H1 (cell line): ENCODE results near the gene LORICRIN. TPM values are rescaled to one million over a fixed set of nuclear protein-coding genes. Genes with fewer than 3 reads are reported as not detected.

ENCODE experiments used
- CTCF ChIA-PET: fragments of 300-600 bp; sonication (Branson Sonifier 250); formaldehyde crosslinking; loops from one replicate; lab custom pipeline; 2021; ENCODE audit not compliant: partially characterized antibody; lab: Charles Lee
- POLR2A ChIA-PET: fragments of 300-600 bp; sonication (Branson Sonifier 250); formaldehyde crosslinking; loops from one replicate; lab custom pipeline; 2021; ENCODE audit warnings: inconsistent platforms; ENCODE audit not compliant: partially characterized antibody; lab: Charles Lee
- DNase-seq, 2 experiments: peaks; one replicate each; pipeline versions ENCODE4 v3.0.0 to v3.0.0-alpha.2; 2010 to 2022; ENCODE audit warnings: low spot score in 2 of 2, low read depth in 1 of 2, mixed read lengths in 1 of 2
- FAIRE-seq: peaks from 2 replicates; lab custom pipeline; 2011; peaks lifted over from hg19 to GRCh38; lab: Jason Lieb, UNC
- H2AFZ ChIP-seq: 2 replicates; pipeline ENCODE4 v1.8.1; 2012; ENCODE audit warnings: low read length, inconsistent platforms
- H2AK5ac ChIP-seq: 2 replicates; pipeline ENCODE4 v1.6.1; 2013; ENCODE audit warnings: low read depth, low read length
- H2BK120ac ChIP-seq: replicated peaks from 2 replicates; pipeline ENCODE3; 2013; ENCODE audit warnings: low read depth, low read length, inconsistent platforms
- H2BK12ac ChIP-seq: 2 replicates; pipeline ENCODE4 v1.6.1; 2013; ENCODE audit warnings: low read depth, low read length
- H2BK15ac ChIP-seq: 2 replicates; pipeline ENCODE4 v1.6.1; 2013; ENCODE audit warnings: low read length
- H2BK20ac ChIP-seq: 2 replicates; pipeline ENCODE4 v1.6.1; 2013; ENCODE audit warnings: low read length
- H2BK5ac ChIP-seq: 2 replicates; pipeline ENCODE4 v1.6.1; 2013; ENCODE audit warnings: low read depth, low read length
- H3K14ac ChIP-seq: 2 replicates; pipeline ENCODE4 v1.6.1; 2013; ENCODE audit warnings: inconsistent platforms; ENCODE audit not compliant: insufficient read length
- H3K18ac ChIP-seq: 2 replicates; pipeline ENCODE4 v1.6.1; 2013; ENCODE audit warnings: low read length; ENCODE audit errors: extremely low read depth
- H3K23ac ChIP-seq: 2 replicates; pipeline ENCODE4 v1.6.1; 2013; ENCODE audit warnings: inconsistent platforms; ENCODE audit not compliant: insufficient read length
- H3K23me2 ChIP-seq: 2 replicates; pipeline ENCODE4 v1.6.1; 2013; ENCODE audit warnings: low read depth, low read length
- H3K27ac ChIP-seq: 2 replicates; pipeline ENCODE4 v1.6.1; 2011; ENCODE audit warnings: low read depth, low read length, inconsistent platforms
- H3K27me3 ChIP-seq, 4 experiments: replicated peaks in 1 of 4; 1 replicate in 1 of 4; 2 replicates in 3 of 4; pipeline versions ENCODE4 v1.6.1 to v1.8.1; 2011 to 2013; ENCODE audit warnings: low read length in 3 of 4, mild to moderate bottlenecking in 3 of 4, inconsistent platforms in 2 of 4, mixed read lengths in 2 of 4, moderate library complexity in 1 of 4; ENCODE audit not compliant: control insufficient read depth in 3 of 4, insufficient read depth in 3 of 4; ENCODE audit errors: extremely low read depth in 1 of 4
- H3K36me3 ChIP-seq, 4 experiments: 2 replicates each; pipeline versions ENCODE4 v1.6.1 to v1.8.1; 2011 to 2013; ENCODE audit warnings: mild to moderate bottlenecking in 4 of 4, low read length in 3 of 4, moderate library complexity in 2 of 4, control low read depth in 1 of 4, inconsistent platforms in 1 of 4; ENCODE audit not compliant: insufficient read depth in 4 of 4, control insufficient read depth in 2 of 4
- H3K4ac ChIP-seq: replicated peaks from 2 replicates; pipeline ENCODE3; 2013; ENCODE audit warnings: low read length, low read depth, mixed read lengths, inconsistent platforms; ENCODE audit not compliant: insufficient read length
- H3K4me1 ChIP-seq, 4 experiments: replicated peaks in 1 of 4; 1 replicate in 1 of 4; 2 replicates in 3 of 4; pipeline versions ENCODE4 v1.6.1 to v1.8.1; 2011 to 2013; ENCODE audit warnings: low read length in 3 of 4, inconsistent platforms in 2 of 4, mixed read lengths in 1 of 4; ENCODE audit not compliant: insufficient read depth in 4 of 4, control insufficient read depth in 3 of 4
- H3K4me2 ChIP-seq, 2 experiments: 2 replicates each; pipeline versions ENCODE4 v1.6.1 to v1.8.1; 2011 to 2013; ENCODE audit warnings: low read depth in 2 of 2, low read length in 2 of 2, control low read depth in 1 of 2, inconsistent platforms in 1 of 2, mild to moderate bottlenecking in 1 of 2; ENCODE audit not compliant: insufficient read depth in 1 of 2
- H3K4me3 ChIP-seq, 4 experiments: fragments of 200-600, 300-600 bp in 1 of 4; sonication (generic), shearing (Covaris generic), sonication (Bioruptor Twin) in 1 of 4; 2 replicates each; pipeline versions ENCODE4 v1.5.1 to v1.8.1; 2011 to 2016; ENCODE audit warnings: low read length in 4 of 4, low read depth in 3 of 4, control low read depth in 2 of 4, inconsistent platforms in 2 of 4, mild to moderate bottlenecking in 2 of 4, mixed read lengths in 1 of 4, moderate library complexity in 1 of 4; ENCODE audit not compliant: insufficient read depth in 2 of 4; ENCODE audit errors: extremely low read depth in 1 of 4
- H3K56ac ChIP-seq: replicated peaks from 2 replicates; pipeline ENCODE3; 2013; ENCODE audit warnings: low read depth, mild to moderate bottlenecking, mixed read lengths, low read length, inconsistent platforms; ENCODE audit not compliant: insufficient read length
- H3K79me1 ChIP-seq: 2 replicates; pipeline ENCODE4 v1.6.1; 2013; ENCODE audit warnings: low read depth, low read length, control low read depth
- H3K79me2 ChIP-seq, 2 experiments: 2 replicates each; pipeline versions ENCODE4 v1.6.1 to v1.8.1; 2012 to 2013; ENCODE audit warnings: low read length in 2 of 2, mild to moderate bottlenecking in 2 of 2, inconsistent platforms in 1 of 2; ENCODE audit not compliant: insufficient read depth in 2 of 2, control insufficient read depth in 1 of 2
- H3K9ac ChIP-seq, 4 experiments: replicated peaks in 1 of 4; 1 replicate in 1 of 4; 2 replicates in 3 of 4; pipeline versions ENCODE4 v1.6.1 to v1.8.1; 2011 to 2013; ENCODE audit warnings: low read depth in 3 of 4, low read length in 3 of 4, control low read depth in 2 of 4, mild to moderate bottlenecking in 2 of 4, moderate library complexity in 2 of 4, inconsistent platforms in 1 of 4; ENCODE audit errors: extremely low read depth in 1 of 4
- H3K9me3 ChIP-seq, 2 experiments: 2 replicates each; pipeline versions ENCODE4 v1.6.1 to v1.8.1; 2012 to 2013; ENCODE audit warnings: mild to moderate bottlenecking in 2 of 2, moderate library complexity in 2 of 2, control low read depth in 1 of 2, inconsistent platforms in 1 of 2, low read depth in 1 of 2, low read length in 1 of 2, mixed read lengths in 1 of 2; ENCODE audit not compliant: insufficient read depth in 2 of 2
- H4K20me1 ChIP-seq, 2 experiments: replicated peaks in 1 of 2; 2 replicates each; pipeline versions ENCODE3 to v1.8.1; 2011 to 2013; ENCODE audit warnings: inconsistent platforms in 2 of 2, low read length in 2 of 2, mild to moderate bottlenecking in 1 of 2; ENCODE audit not compliant: insufficient read depth in 2 of 2, control insufficient read depth in 1 of 2
- H4K5ac ChIP-seq: 2 replicates; pipeline ENCODE4 v1.6.1; 2013; ENCODE audit warnings: low read length, low read depth, mixed read lengths, inconsistent platforms; ENCODE audit not compliant: insufficient read length
- H4K8ac ChIP-seq: 2 replicates; pipeline ENCODE4 v1.8.0; 2013; ENCODE audit warnings: mild to moderate bottlenecking, moderate library complexity, low read length, inconsistent platforms; ENCODE audit not compliant: insufficient read depth; ENCODE audit errors: extremely low read depth
- H4K91ac ChIP-seq: replicated peaks from 2 replicates; pipeline ENCODE3; 2013; ENCODE audit warnings: low read length, mixed read lengths, inconsistent platforms; ENCODE audit not compliant: insufficient read length
- BACH1 ChIP-seq: IDR thresholded peaks from 2 replicates; pipeline ENCODE4 v1.6.1; 2012; ENCODE audit warnings: low read length, improper control_type of control experiment
- CTBP2 ChIP-seq: IDR thresholded peaks from 2 replicates; pipeline ENCODE4 v1.7.0; 2011; ENCODE audit warnings: borderline replicate concordance, mild to moderate bottlenecking, moderate library complexity, mixed read lengths, low read length; ENCODE audit not compliant: insufficient read depth, insufficient read length
- FOSL1 ChIP-seq: IDR thresholded peaks from 2 replicates; pipeline ENCODE4 v1.6.1; 2011; ENCODE audit warnings: mild to moderate bottlenecking, low read depth, low read length, moderate library complexity; ENCODE audit not compliant: insufficient read depth
- NRF1 ChIP-seq: IDR thresholded peaks from 2 replicates; pipeline ENCODE4 v1.6.1; 2011; ENCODE audit warnings: mild to moderate bottlenecking, low read depth, low read length, improper control_type of control experiment
- POU5F1 ChIP-seq: IDR thresholded peaks from 2 replicates; pipeline ENCODE4 v1.6.1; 2011; ENCODE audit warnings: low read depth, mild to moderate bottlenecking, low read length, moderate library complexity
- RXRA ChIP-seq: IDR thresholded peaks from 2 replicates; pipeline ENCODE4 v1.6.1; 2011; ENCODE audit warnings: low read depth, mild to moderate bottlenecking, low read length, moderate library complexity; ENCODE audit not compliant: insufficient read depth
- SAP30 ChIP-seq: fragments of 300-600 bp; sonication (generic); IDR thresholded peaks from 2 replicates; pipeline ENCODE4 v1.7.1; 2012; ENCODE audit warnings: low read length, moderate library complexity, mild to moderate bottlenecking, inconsistent platforms; ENCODE audit not compliant: insufficient read depth, insufficient replicate concordance
- SIN3A ChIP-seq, 2 experiments: IDR thresholded peaks in 1 of 2; conservative IDR thresholded peaks in 1 of 2; 2 replicates each; pipeline ENCODE4 v1.6.1; 2011 to 2012; ENCODE audit warnings: low read length in 2 of 2, improper control_type of control experiment in 1 of 2, low read depth in 1 of 2, mild to moderate bottlenecking in 1 of 2
- SIRT6 ChIP-seq: IDR thresholded peaks from one replicate; pipeline ENCODE4 v1.7.1; 2012; ENCODE audit warnings: low read length, inconsistent platforms
- SP2 ChIP-seq: IDR thresholded peaks from 2 replicates; pipeline ENCODE4 v1.6.1; 2012; ENCODE audit warnings: mild to moderate bottlenecking, low read length, inconsistent platforms
- SUZ12 ChIP-seq: fragments of 200-600 bp; sonication (generic); IDR thresholded peaks from 2 replicates; pipeline ENCODE4 v1.6.1; 2012; ENCODE audit warnings: mild to moderate bottlenecking, inconsistent platforms, low read length, moderate library complexity, mixed read lengths
- TBP ChIP-seq: IDR thresholded peaks from 2 replicates; pipeline ENCODE4 v1.6.1; 2011; ENCODE audit warnings: low read depth, low read length, improper control_type of control experiment
- WGBS, 2 experiments: shearing (Covaris generic) in 1 of 2; methylation state at CpG; one replicate each; pipeline versions ENCODE4 v1.1.6 to v1.1.7; 2013 to 2015; ENCODE audit warnings: low lambda C conversion rate in 2 of 2, mixed read lengths in 2 of 2, inconsistent platforms in 1 of 2, low coverage in 1 of 2, missing lambda C conversion rate in 1 of 2; ENCODE audit not compliant: insufficient replicate concordance in 2 of 2, insufficient coverage in 1 of 2, insufficient read length in 1 of 2; ENCODE audit errors: extremely low coverage in 1 of 2, missing lambda C conversion rate in 1 of 2; 5-methylcytosine and 5-hydroxymethylcytosine counted together
- polyA plus RNA-seq, 7 experiments: library from polyadenylated mRNA; depleted of rRNA in 3 of 7; stranded (reverse) in 5 of 7; unstranded in 2 of 7; fragments of >200 nt in 5 of 7; fragments of 200-250 nt in 2 of 7; gene quantifications; 1 replicate in 5 of 7; 2 replicates in 1 of 7; 4 replicates in 1 of 7; pipeline versions ENCODE4 v1.2.1 to v1.2.3, GENCODE V29; 2011 to 2013; ENCODE audit warnings: missing spikeins in 2 of 7, mixed read lengths in 2 of 7
- total RNA-seq: library from RNA; stranded (reverse); fragmentation: NEBNext Ultra II Directional; extraction: Animal tissue kit (Norgen Biotek cat#: 25700); gene quantifications from 2 replicates; pipeline ENCODE4 v1.2.1, GENCODE V29; 2021
- TF ChIP-seq, protein P1 (sequence below): IDR thresholded peaks from 2 replicates; pipeline ENCODE4 v1.6.1; 2012; ENCODE audit warnings: inconsistent platforms
- TF ChIP-seq, protein P2 (sequence below): IDR thresholded peaks from 2 replicates; pipeline ENCODE4 v1.6.1; 2012; ENCODE audit warnings: inconsistent platforms

The LORICRIN gene
- total and polyA plus RNA-seq, 2 of the 8 experiments (the other 6 are each of a cell fraction or from before 2014, with no cell fraction given): not detected

DNA sequence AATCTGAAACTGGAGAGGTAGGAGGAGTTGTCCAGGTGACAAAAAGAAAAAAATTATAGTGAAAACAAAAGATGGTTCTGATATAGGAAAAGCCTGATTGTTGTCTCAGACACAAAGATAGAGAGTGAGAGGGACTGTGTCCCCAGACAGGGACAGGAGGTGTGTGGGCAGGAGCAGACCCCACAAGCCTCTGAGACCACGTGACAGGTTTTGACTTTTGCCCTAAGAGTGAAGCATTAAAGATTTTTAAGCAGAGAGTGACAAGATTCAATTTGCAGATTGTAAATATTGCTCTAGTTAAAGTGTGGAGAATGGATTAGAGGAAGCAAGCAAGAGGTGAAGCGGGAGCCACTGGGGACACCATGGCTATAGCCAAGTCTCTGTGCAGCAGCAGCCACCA, 31.7 kb upstream of the LORICRIN start:
- POLR2A ChIA-PET: no interaction called here
- Histone ChIP-seq H3K4me3 (no peak overlapping the region), H2AFZ (no peak overlapping the region), H3K23me2 (no peaks in the 10 kb centered on the region), H4K91ac (no peak overlapping the region), H3K18ac (no peak overlapping the region), H3K27me3 (no peaks in the 10 kb centered on the region), H3K79me1 (no peaks in the 10 kb centered on the region), H3K56ac (no peak overlapping the region), H3K36me3 (no peaks in the 10 kb centered on the region), H3K27ac (no peak overlapping the region), H2AK5ac (no peak overlapping the region), H2BK5ac (no peak overlapping the region), H4K8ac (no peak overlapping the region), H2BK120ac (no peak overlapping the region), H3K4ac (no peak overlapping the region), H3K4me1 (no peaks in the 10 kb centered on the region), H2BK20ac (no peak overlapping the region), H3K4me2 (no peak overlapping the region), H3K79me2 (no peaks in the 10 kb centered on the region), H3K9ac (no peak overlapping the region), H3K23ac (no peak overlapping the region), H2BK12ac (no peak overlapping the region), H3K14ac (no peak overlapping the region), H3K9me3 (no peaks in the 10 kb centered on the region; a peak in 1 of 4 replicates), H4K5ac (no peak overlapping the region), H4K20me1 (no peaks in the 10 kb centered on the region), H2BK15ac (no peak overlapping the region)
- CTCF ChIA-PET: interaction anchor here (1.0 to 4.5 kb wide), 13 partner anchors 10 to 769 kb away, joined by 3 to 34 read pairs (median 6); partner anchors contain the start of genes LORICRIN and SMCP
- 68% methylated on average over 2 of the region's 2 CpGs; no CpG with 5 or more reads in 1 of the 2 experiments for WGBS, 2 experiments
- FAIRE-seq (no peak), DNase-seq (no peak)
- TF ChIP-seq SP2: no peak
- no peak for TF ChIP-seq RXRA
- no peak for TF ChIP-seq SIN3A (conservative IDR thresholded peaks at IDR 0.05 in 1 of 2, IDR thresholded peaks at IDR 0.05 in 1 of 2; ENCODE audit: low read depth in 1 of 2, low read length in 2 of 2)
- TF ChIP-seq, protein P1, sequence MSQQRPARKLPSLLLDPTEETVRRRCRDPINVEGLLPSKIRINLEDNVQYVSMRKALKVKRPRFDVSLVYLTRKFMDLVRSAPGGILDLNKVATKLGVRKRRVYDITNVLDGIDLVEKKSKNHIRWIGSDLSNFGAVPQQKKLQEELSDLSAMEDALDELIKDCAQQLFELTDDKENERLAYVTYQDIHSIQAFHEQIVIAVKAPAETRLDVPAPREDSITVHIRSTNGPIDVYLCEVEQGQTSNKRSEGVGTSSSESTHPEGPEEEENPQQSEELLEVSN: no peak
- no peak for TF ChIP-seq NRF1
- TF ChIP-seq POU5F1: no peak
- TF ChIP-seq, protein P2, sequence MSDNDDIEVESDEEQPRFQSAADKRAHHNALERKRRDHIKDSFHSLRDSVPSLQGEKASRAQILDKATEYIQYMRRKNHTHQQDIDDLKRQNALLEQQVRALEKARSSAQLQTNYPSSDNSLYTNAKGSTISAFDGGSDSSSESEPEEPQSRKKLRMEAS: no peak
- TF ChIP-seq SAP30: no peak
- TF ChIP-seq SUZ12: no peak
- no peak for TF ChIP-seq CTBP2
- no peak for TF ChIP-seq FOSL1
- no peak for TF ChIP-seq SIRT6
- no peak for TF ChIP-seq BACH1
- TF ChIP-seq TBP: no peak
